Smooth muscle cell (in vitro differentiated cells): Measurements from ENCODE around the gene FOXO4. TPM values are rescaled to one million over a fixed set of nuclear protein-coding genes. Genes with fewer than 3 reads are reported as not detected.

Experiments used
- DNase-seq: peaks from one replicate; lab custom pipeline; 2025; ENCODE audit not compliant: unreplicated experiment; lab: John Stamatoyannopoulos, UW
- H2AFZ ChIP-seq: fragments of 200-600 bp; sonication (generic); 2 replicates; pipeline ENCODE4 v1.6.0; 2016; ENCODE audit warnings: antibody characterized with exemption, low read depth, mild to moderate bottlenecking
- H3F3A ChIP-seq: fragments of 200-600 bp; sonication (generic); 2 replicates; pipeline ENCODE4 v1.6.0; 2017; ENCODE audit warnings: antibody characterized with exemption, low read depth
- H3K27ac ChIP-seq: fragments of 200-600 bp; sonication (generic); 2 replicates; pipeline ENCODE4 v1.5.1; 2016; ENCODE audit warnings: low read depth, mild to moderate bottlenecking
- H3K27me3 ChIP-seq: fragments of 200-600 bp; sonication (generic); 2 replicates; pipeline ENCODE4 v1.6.1; 2016; ENCODE audit warnings: low read depth, mild to moderate bottlenecking
- H3K36me3 ChIP-seq: fragments of 200-600 bp; sonication (generic); 2 replicates; pipeline ENCODE4 v1.5.1; 2016; ENCODE audit warnings: low read depth
- H3K4me1 ChIP-seq: fragments of 200-600 bp; sonication (generic); 2 replicates; pipeline ENCODE4 v1.5.1; 2016; ENCODE audit warnings: low read depth
- H3K4me2 ChIP-seq: fragments of 200-600 bp; sonication (generic); 2 replicates; pipeline ENCODE4 v1.6.0; 2016; ENCODE audit warnings: mild to moderate bottlenecking
- H3K4me3 ChIP-seq: fragments of 200-600 bp; sonication (generic); 2 replicates; pipeline ENCODE4 v1.5.1; 2016; ENCODE audit warnings: mild to moderate bottlenecking
- H3K79me2 ChIP-seq: fragments of 200-600 bp; sonication (generic); 2 replicates; pipeline ENCODE4 v1.6.0; 2016; ENCODE audit warnings: low read depth, mild to moderate bottlenecking
- H3K9ac ChIP-seq: fragments of 200-600 bp; sonication (generic); 2 replicates; pipeline ENCODE4 v1.6.0; 2016; ENCODE audit warnings: low read depth
- H3K9me3 ChIP-seq: fragments of 200-600 bp; sonication (generic); replicated peaks from 2 replicates; pipeline ENCODE4 v1.5.1; 2016; ENCODE audit warnings: low read depth
- H4K20me1 ChIP-seq: fragments of 200-600 bp; sonication (generic); 2 replicates; pipeline ENCODE4 v1.6.0; 2016; ENCODE audit warnings: low read depth
- WGBS: methylation state at CpG from one replicate; pipeline ENCODE4 v1.1.7; 2016; ENCODE audit warnings: low lambda C conversion rate; 5-methylcytosine and 5-hydroxymethylcytosine counted together
- polyA plus RNA-seq: library from polyadenylated mRNA; unstranded; fragments of >200 nt; fragmentation: Nextera tagmentation; extraction: Ambion mirVana; gene quantifications from 2 replicates; pipeline ENCODE4 v1.2.1, GENCODE V29; 2016
- total RNA-seq: library from RNA; depleted of rRNA; stranded (reverse); fragments of >200 nt; gene quantifications from 2 replicates; pipeline ENCODE4 v1.2.3, GENCODE V29; 2014
- TF ChIP-seq, protein P1 (sequence below): fragments of 200-600 bp; sonication (generic); IDR thresholded peaks from 2 replicates; pipeline ENCODE4 v1.5.1; 2017; ENCODE audit warnings: borderline replicate concordance, mild to moderate bottlenecking, antibody characterized with exemption; ENCODE audit not compliant: insufficient read depth, poor library complexity, severe bottlenecking

FOXO4 gene
- total and polyA plus RNA-seq, 2 experiments from 2014 or later, result 2.1 to 4.1 TPM

DNA sequence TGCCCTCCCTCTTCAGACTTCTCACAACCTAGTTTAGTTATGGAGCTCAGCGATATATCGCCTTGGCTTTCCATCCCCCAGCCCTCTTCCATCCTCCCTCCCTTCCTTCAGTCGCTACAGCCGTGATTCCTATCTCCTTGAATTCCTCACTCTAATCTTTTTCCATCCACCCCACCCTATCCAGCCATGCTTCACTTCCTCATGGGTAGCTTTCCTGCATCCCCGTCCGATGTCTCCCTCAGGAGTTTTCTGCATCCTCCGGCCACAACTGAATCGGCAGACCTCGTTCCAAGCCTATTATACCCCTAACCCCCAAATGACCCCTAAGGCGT lies 28.0 kb upstream of the FOXO4 start:
- peaks cover 31% of the 10 kb centered on the region for H3K79me2 ChIP-seq
- peak overlapping the region; percentile 33 for H2AFZ ChIP-seq
- H3F3A ChIP-seq, result no peaks in the 10 kb centered on the region
- WGBS, result 43% methylated on average over 10 of the region's 10 CpGs
- H3K4me1 ChIP-seq, result peaks cover 11% of the 10 kb centered on the region
- H3K27ac ChIP-seq, result peak overlapping the region; percentile 91
- no peak for DNase-seq
- no peaks in the 10 kb centered on the region for H4K20me1 ChIP-seq
- no peaks in the 10 kb centered on the region for H3K27me3 ChIP-seq
- peak overlapping the region; percentile 66 for H3K4me3 ChIP-seq
- TF ChIP-seq, protein P1, sequence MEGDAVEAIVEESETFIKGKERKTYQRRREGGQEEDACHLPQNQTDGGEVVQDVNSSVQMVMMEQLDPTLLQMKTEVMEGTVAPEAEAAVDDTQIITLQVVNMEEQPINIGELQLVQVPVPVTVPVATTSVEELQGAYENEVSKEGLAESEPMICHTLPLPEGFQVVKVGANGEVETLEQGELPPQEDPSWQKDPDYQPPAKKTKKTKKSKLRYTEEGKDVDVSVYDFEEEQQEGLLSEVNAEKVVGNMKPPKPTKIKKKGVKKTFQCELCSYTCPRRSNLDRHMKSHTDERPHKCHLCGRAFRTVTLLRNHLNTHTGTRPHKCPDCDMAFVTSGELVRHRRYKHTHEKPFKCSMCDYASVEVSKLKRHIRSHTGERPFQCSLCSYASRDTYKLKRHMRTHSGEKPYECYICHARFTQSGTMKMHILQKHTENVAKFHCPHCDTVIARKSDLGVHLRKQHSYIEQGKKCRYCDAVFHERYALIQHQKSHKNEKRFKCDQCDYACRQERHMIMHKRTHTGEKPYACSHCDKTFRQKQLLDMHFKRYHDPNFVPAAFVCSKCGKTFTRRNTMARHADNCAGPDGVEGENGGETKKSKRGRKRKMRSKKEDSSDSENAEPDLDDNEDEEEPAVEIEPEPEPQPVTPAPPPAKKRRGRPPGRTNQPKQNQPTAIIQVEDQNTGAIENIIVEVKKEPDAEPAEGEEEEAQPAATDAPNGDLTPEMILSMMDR, result no peak
- H3K9me3 ChIP-seq, result no peaks in the 10 kb centered on the region
- no peaks in the 10 kb centered on the region for H3K36me3 ChIP-seq
- peak overlapping the region; percentile 29 for H3K9ac ChIP-seq
- H3K4me2 ChIP-seq, result peak overlapping the region; percentile 83

DNA sequence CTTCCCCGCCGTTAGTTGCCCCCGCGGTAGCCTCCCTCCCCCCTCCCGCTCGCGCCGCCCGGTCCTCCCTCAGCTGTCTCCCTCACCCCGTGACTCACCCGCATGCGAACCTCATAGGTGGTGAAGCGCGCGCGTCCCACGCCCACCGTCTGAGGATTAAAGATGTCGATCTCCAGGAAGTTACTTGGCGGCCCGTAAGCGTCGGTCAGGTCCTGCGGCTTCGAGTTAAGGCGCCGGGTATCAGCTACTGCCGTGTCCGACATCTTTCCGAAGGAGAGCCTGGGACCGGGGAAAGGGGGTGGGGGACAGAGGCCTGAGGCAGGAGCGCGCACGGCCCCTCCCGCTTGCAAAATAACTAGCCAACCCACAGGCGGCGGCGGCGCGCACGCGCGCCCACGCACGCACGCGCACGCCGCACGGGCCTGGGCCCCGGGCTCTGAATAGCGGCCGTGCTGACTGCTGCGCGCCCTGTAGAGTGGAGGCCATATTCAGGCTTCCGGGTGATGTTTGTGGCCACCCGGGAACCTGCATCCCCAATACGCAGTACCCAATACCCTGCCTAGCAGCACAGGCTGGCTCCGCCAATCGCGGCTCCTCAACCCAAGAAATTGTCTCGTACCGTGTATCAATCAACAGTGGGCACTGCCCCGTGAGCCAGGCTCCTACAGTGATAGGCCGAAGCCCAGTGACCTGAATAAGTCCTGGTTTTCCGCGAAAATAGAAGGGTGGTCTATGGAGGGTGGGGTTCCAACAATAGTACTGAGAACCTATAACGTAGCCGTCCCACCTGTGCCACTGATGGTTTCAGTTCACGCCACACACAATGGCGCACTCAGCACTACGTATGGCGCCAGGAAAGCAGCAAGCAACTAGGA lies 27.4 kb upstream of the FOXO4 start, which contains the start of gene SNX12:
Gene SNX12 (minus strand): TSS at position 291 of the 875 bp plus-strand sequence. CDS start 28 bp downstream, at position 263.
- peaks cover 11% of the 10 kb centered on the region for H3K4me1 ChIP-seq
- TF ChIP-seq, protein P1, result no peak
- H3K27me3 ChIP-seq, result no peaks in the 10 kb centered on the region
- peaks cover 31% of the 10 kb centered on the region for H3K79me2 ChIP-seq
- H3K9ac ChIP-seq, result peak within 1 kb of the TSS; percentile 75
- 34% methylated on average over 72 of the region's 73 CpGs for WGBS
- H4K20me1 ChIP-seq, result no peaks in the 10 kb centered on the region
- H3K27ac ChIP-seq, result peak within 1 kb of the TSS; percentile 91
- no peaks in the 10 kb centered on the region for H3K36me3 ChIP-seq
- H3F3A ChIP-seq, result no peaks in the 10 kb centered on the region
- peak; percentile 70 for DNase-seq
- H3K4me2 ChIP-seq, result peak within 1 kb of the TSS; percentile 83
- H2AFZ ChIP-seq, result peak within 1 kb of the TSS; percentile 87
- H3K9me3 ChIP-seq, result no peaks in the 10 kb centered on the region
- peak within 1 kb of the TSS; percentile 66 for H3K4me3 ChIP-seq

DNA sequence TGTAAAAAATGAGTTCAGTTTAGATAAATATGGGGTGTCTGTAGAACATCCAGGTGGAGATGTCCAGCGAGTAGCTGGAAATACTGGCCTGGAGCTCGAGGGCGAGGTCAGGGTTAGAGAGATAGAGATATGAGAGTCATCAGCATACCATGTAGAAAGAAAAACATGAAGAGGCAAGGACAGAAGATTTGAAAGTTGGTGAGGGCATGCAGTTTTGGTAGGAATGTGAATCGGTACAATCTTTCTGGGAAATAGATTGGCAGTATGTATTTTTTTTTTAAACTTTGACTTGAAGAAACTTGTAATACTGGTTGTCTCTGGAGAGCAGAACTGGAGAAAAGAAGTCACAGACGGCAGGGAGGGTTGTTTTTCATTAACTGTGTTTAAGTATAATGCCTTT lies 25.1 kb upstream of the FOXO4 start:
- H3K4me2 ChIP-seq, result no peak overlapping the region
- H3K9ac ChIP-seq, result no peak overlapping the region
- H4K20me1 ChIP-seq, result no peaks in the 10 kb centered on the region
- no peak overlapping the region for H3K4me3 ChIP-seq
- no peak overlapping the region for H3K27ac ChIP-seq
- H3K79me2 ChIP-seq, result peaks cover 17% of the 10 kb centered on the region
- H3K27me3 ChIP-seq, result no peaks in the 10 kb centered on the region
- peaks cover 11% of the 10 kb centered on the region for H3K4me1 ChIP-seq
- DNase-seq, result no peak
- H2AFZ ChIP-seq, result no peak overlapping the region
- H3F3A ChIP-seq, result no peaks in the 10 kb centered on the region
- H3K9me3 ChIP-seq, result no peaks in the 10 kb centered on the region
- WGBS, result 63% methylated on average over 5 of the region's 5 CpGs
- no peaks in the 10 kb centered on the region for H3K36me3 ChIP-seq
- TF ChIP-seq, protein P1, result no peak
